Measurements from ENCODE around the gene METTL25.

METTL25 gene

GRCh38 chr12:82437744-82438143, 79.4 kb downstream of the METTL25 start:
- no peak for FAIRE-seq
- TF ChIP-seq CTCF (IDR thresholded peaks at IDR 0.05; ENCODE audit: insufficient read depth, missing control alignments), result no peak
- DNase-seq (ENCODE audit: insufficient read length, low spot score), result no peak

- no peak for FAIRE-seq
- DNase-seq (ENCODE audit: insufficient read length, low spot score), result no peak
- no peak for TF ChIP-seq CTCF (IDR thresholded peaks at IDR 0.05; ENCODE audit: insufficient read depth, missing control alignments)
Observed at GRCh38 chr12:82438356-82438755, 80.0 kb downstream of the METTL25 start.

- no peak for TF ChIP-seq CTCF (IDR thresholded peaks at IDR 0.05; ENCODE audit: insufficient read depth, missing control alignments)
- no peak for FAIRE-seq
Observed at GRCh38 chr12:82440885-82441284, 82.6 kb downstream of the METTL25 start.

DNA sequence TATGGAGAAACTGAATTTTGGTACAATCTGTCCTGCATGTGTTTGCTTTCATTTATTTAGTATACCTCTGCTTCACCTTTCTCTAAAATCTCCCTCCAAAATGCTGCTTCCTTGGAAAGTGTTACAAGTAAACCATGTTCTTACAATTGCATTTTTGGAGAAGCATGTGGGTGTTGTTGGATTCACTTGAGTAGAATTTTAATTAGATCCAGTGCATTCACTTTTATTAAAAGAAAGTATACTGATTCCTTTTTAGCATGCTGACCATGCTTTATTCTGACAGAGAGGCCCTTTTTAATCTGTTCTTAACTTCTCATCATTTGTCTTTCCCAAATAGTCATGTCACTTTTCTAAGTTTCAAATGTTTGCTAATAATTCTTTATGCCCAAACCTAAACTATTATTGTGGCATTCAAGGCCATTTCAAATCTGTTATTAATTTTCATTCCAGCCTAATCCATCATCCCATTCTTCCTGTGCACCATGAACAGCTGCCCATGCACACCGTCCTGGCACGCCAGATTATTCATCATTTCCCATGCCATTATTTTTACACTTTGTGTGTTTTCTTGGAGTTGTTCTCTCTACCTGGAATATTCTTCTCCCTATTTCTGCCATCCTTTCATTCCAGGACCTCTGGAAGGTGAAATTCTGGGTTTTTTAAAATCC, 90.7 kb downstream of the METTL25 start:
- FAIRE-seq (no peak), DNase-seq (ENCODE audit: insufficient read length, low spot score) (no peak)
- no peak for TF ChIP-seq CTCF (IDR thresholded peaks at IDR 0.05; ENCODE audit: insufficient read depth, missing control alignments)

More at GRCh38 chr12:82440885-82441284, 82.6 kb downstream of the METTL25 start:
- DNase-seq (ENCODE audit: insufficient read length, low spot score), result no peak

- no peak for TF ChIP-seq CTCF (IDR thresholded peaks at IDR 0.05; ENCODE audit: insufficient read depth, missing control alignments)
- no peak for FAIRE-seq
Observed at GRCh38 chr12:82456633-82457032, 98.3 kb downstream of the METTL25 start.

DNA sequence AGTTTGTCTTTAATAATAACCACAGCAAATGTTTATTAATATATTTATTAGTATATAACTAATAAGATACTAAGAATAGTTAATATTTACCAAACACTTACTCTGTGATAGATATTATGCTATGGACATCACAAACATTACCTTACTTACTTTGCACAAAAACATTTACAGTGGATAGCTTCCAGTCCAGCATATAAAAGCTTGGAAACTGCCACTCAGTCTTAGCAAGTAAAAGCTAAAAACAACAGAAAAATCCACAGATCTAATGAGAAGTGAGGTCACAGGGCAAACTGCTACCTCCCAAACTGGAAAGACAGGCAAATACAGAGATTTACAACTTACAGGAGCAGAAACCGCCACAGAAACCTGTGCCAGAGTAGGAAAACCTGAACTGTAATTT, 99.8 kb downstream of the METTL25 start:
- TF ChIP-seq CTCF (IDR thresholded peaks at IDR 0.05; ENCODE audit: insufficient read depth, missing control alignments), result no peak
- DNase-seq (ENCODE audit: insufficient read length, low spot score), result no peak
- no peak for FAIRE-seq

More at GRCh38 chr12:82456633-82457032, 98.3 kb downstream of the METTL25 start:
- DNase-seq (ENCODE audit: insufficient read length, low spot score), result no peak

DNA sequence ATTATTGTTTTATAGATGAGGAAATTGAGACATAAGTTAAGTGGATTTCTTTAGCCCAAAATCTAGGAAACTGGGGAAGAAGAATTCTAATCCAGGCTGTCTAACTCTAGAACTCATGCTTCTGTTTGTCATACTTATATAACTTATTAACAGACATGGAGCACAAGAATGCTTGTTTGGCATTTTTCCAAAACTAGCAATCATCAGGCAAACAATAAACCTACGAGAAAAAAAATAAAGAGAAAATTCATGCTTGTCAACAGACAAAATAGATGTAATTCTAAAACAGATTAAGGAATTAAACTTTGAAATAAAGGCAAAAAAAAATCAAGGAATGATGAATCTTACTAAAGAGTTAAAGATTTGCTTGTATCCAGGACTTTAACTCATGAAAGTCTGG, 103.1 kb downstream of the METTL25 start:
- DNase-seq (ENCODE audit: insufficient read length, low spot score) (no peak), FAIRE-seq (no peak)
- TF ChIP-seq CTCF (IDR thresholded peaks at IDR 0.05; ENCODE audit: insufficient read depth, missing control alignments), result no peak

Measured in D721Med (cell line).